SJCRH30 (cell line): ENCODE measurements around the gene ARSD. TPM values are rescaled to one million over a fixed set of nuclear protein-coding genes. Genes with fewer than 3 reads are reported as not detected.
"Not testable (repeated sequence)": the region's sequence is repeated elsewhere in the genome, so short reads cannot be mapped to it uniquely, and the experiment has no call there.

Experiments used
- DNase-seq, 2 experiments: peaks; one replicate each; pipeline ENCODE4 v3.0.0-alpha.2; 2015 to 2020
- H3K27ac ChIP-seq: fragments of 250-450 bp; sonication (Bioruptor Pico); 2 replicates; pipeline ENCODE4 v1.5.1; 2020; ENCODE audit warnings: mild to moderate bottlenecking, moderate library complexity
- H3K27me3 ChIP-seq: fragments of 250-450 bp; sonication (Bioruptor Pico); 2 replicates; pipeline ENCODE4 v1.5.1; 2020; ENCODE audit warnings: mild to moderate bottlenecking, moderate library complexity
- H3K36me3 ChIP-seq: fragments of 250-450 bp; sonication (Bioruptor Pico); 2 replicates; pipeline ENCODE4 v1.5.1; 2020; ENCODE audit warnings: mild to moderate bottlenecking, moderate library complexity
- H3K4me1 ChIP-seq: fragments of 250-450 bp; sonication (Bioruptor Pico); 2 replicates; pipeline ENCODE4 v1.5.1; 2020; ENCODE audit warnings: mild to moderate bottlenecking, moderate library complexity
- H3K4me3 ChIP-seq: fragments of 250-450 bp; sonication (Bioruptor Pico); 2 replicates; pipeline ENCODE4 v1.5.1; 2020; ENCODE audit warnings: mild to moderate bottlenecking, moderate library complexity
- H3K9me3 ChIP-seq: fragments of 250-450 bp; sonication (Bioruptor Pico); replicated peaks from 2 replicates; pipeline ENCODE4 v1.5.1; 2020; ENCODE audit warnings: mild to moderate bottlenecking, moderate library complexity
- total RNA-seq: library from RNA; depleted of rRNA; stranded (reverse); fragments of >200 nt; shearing (Covaris generic); gene quantifications from 2 replicates; pipeline ENCODE4 v1.2.3, GENCODE V29; 2014; rRNA removed

ARSD gene
- 0.16 and 0.41 TPM in 2 replicates for total RNA-seq

GRCh38 chrX:2928583-2929434, at the start of gene ARSD:
Gene ARSD (minus strand): TSS chrX:2929339. CDS start chrX:2929275, 64 bp downstream.
- DNase-seq = no peak
- H3K4me1 ChIP-seq = no peaks in the 10 kb centered on the region
- H3K27ac ChIP-seq = no peak within 1 kb of the TSS
- H3K36me3 ChIP-seq = no peaks in the 10 kb centered on the region
- no peaks in the 10 kb centered on the region for H3K27me3 ChIP-seq
- no peak within 1 kb of the TSS for H3K4me3 ChIP-seq
- no peaks in the 10 kb centered on the region for H3K9me3 ChIP-seq

- H3K9me3 ChIP-seq, H3K4me3 ChIP-seq, DNase-seq, H3K4me1 ChIP-seq, H3K27ac ChIP-seq, H3K36me3 ChIP-seq, H3K27me3 ChIP-seq: not testable (repeated sequence)
Observed at GRCh38 chrX:2978639-2979038, 49.5 kb upstream of the ARSD start.

GRCh38 chrX:2974961-2975360, 45.8 kb upstream of the ARSD start:
- Histone ChIP-seq H3K4me1 (no peaks in the 10 kb centered on the region), H3K27ac (no peak overlapping the region), H3K27me3 (no peaks in the 10 kb centered on the region), H3K4me3 (no peak overlapping the region), H3K9me3 (no peaks in the 10 kb centered on the region), H3K36me3 (no peaks in the 10 kb centered on the region)
- no peak for DNase-seq

- Histone ChIP-seq H3K4me1 (no peaks in the 10 kb centered on the region), H3K36me3 (no peaks in the 10 kb centered on the region), H3K4me3 (no peak overlapping the region), H3K27me3 (no peaks in the 10 kb centered on the region), H3K9me3 (no peaks in the 10 kb centered on the region), H3K27ac (no peak overlapping the region)
- no peak for DNase-seq
Observed at GRCh38 chrX:2972391-2972790, 43.3 kb upstream of the ARSD start.

GRCh38 chrX:2969021-2969420, 39.9 kb upstream of the ARSD start:
- Histone ChIP-seq H3K9me3 (no peaks in the 10 kb centered on the region), H3K4me3 (no peak overlapping the region), H3K4me1 (no peaks in the 10 kb centered on the region), H3K27me3 (no peaks in the 10 kb centered on the region), H3K27ac (no peak overlapping the region), H3K36me3 (no peaks in the 10 kb centered on the region)
- no peak for DNase-seq

GRCh38 chrX:2967998-2968909, 39.1 kb upstream of the ARSD start:
- Histone ChIP-seq H3K9me3 (no peaks in the 10 kb centered on the region), H3K27ac (no peak overlapping the region), H3K4me1 (no peaks in the 10 kb centered on the region), H3K4me3 (peak overlapping the region; percentile 35), H3K36me3 (no peaks in the 10 kb centered on the region), H3K27me3 (no peaks in the 10 kb centered on the region)
- DNase-seq = peak; percentile 12 to 34

- Histone ChIP-seq H3K4me3 (peak overlapping the region; percentile 35; the same call in 1 of the 2 replicates), H3K27me3 (no peaks in the 10 kb centered on the region), H3K4me1 (no peaks in the 10 kb centered on the region), H3K9me3 (no peaks in the 10 kb centered on the region), H3K27ac (no peak overlapping the region), H3K36me3 (no peaks in the 10 kb centered on the region)
- DNase-seq = no peak
Observed at GRCh38 chrX:2967584-2967983, 38.4 kb upstream of the ARSD start.

GRCh38 chrX:2967012-2967411, 37.9 kb upstream of the ARSD start:
- Histone ChIP-seq H3K36me3 (no peaks in the 10 kb centered on the region), H3K4me3 (no peak overlapping the region), H3K4me1 (no peaks in the 10 kb centered on the region), H3K9me3 (no peaks in the 10 kb centered on the region), H3K27ac (no peak overlapping the region), H3K27me3 (no peaks in the 10 kb centered on the region)
- no peak for DNase-seq

- Histone ChIP-seq H3K4me3 (no peak overlapping the region), H3K9me3 (no peaks in the 10 kb centered on the region), H3K27me3 (no peaks in the 10 kb centered on the region), H3K36me3 (no peaks in the 10 kb centered on the region), H3K27ac (no peak overlapping the region), H3K4me1 (no peaks in the 10 kb centered on the region)
- no peak for DNase-seq
Observed at GRCh38 chrX:2965965-2966364, 36.8 kb upstream of the ARSD start.

- H3K4me1 ChIP-seq, H3K27me3 ChIP-seq, H3K9me3 ChIP-seq, H3K36me3 ChIP-seq: not testable (repeated sequence)
- Histone ChIP-seq H3K27ac (peak overlapping the region; percentile 82), H3K4me3 (peak overlapping the region; percentile 44)
- peak; percentile 17 to 45 for DNase-seq
Observed at GRCh38 chrX:2963992-2964794, 35.1 kb upstream of the ARSD start.

- not testable (repeated sequence) for H3K36me3 ChIP-seq, H3K27me3 ChIP-seq, DNase-seq, H3K9me3 ChIP-seq, H3K4me1 ChIP-seq
- Histone ChIP-seq H3K27ac (peak overlapping the region; percentile 82; the same call in 1 of the 2 replicates), H3K4me3 (peak overlapping the region; percentile 44; the same call in 1 of the 2 replicates)
Observed at GRCh38 chrX:2963449-2963848, 34.3 kb upstream of the ARSD start.

- no peak overlapping the region for H3K4me3 ChIP-seq
- DNase-seq = no peak
- H3K4me1 ChIP-seq = no peaks in the 10 kb centered on the region
- no peaks in the 10 kb centered on the region for H3K9me3 ChIP-seq
- H3K27me3 ChIP-seq = no peaks in the 10 kb centered on the region
- no peak overlapping the region for H3K27ac ChIP-seq
- no peaks in the 10 kb centered on the region for H3K36me3 ChIP-seq
Observed at GRCh38 chrX:2962381-2962780, 33.2 kb upstream of the ARSD start.

- H3K27ac ChIP-seq = no peak overlapping the region
Observed at GRCh38 chrX:2960861-2961515, 31.8 kb upstream of the ARSD start.

GRCh38 chrX:2958199-2958598, 29.1 kb upstream of the ARSD start:
- no peaks in the 10 kb centered on the region for H3K4me1 ChIP-seq
- H3K9me3 ChIP-seq = no peaks in the 10 kb centered on the region
- H3K4me3 ChIP-seq = no peak overlapping the region
- no peak for DNase-seq
- no peaks in the 10 kb centered on the region for H3K27me3 ChIP-seq
- H3K27ac ChIP-seq = no peak overlapping the region
- no peaks in the 10 kb centered on the region for H3K36me3 ChIP-seq

More at GRCh38 chrX:2960861-2961515, 31.8 kb upstream of the ARSD start:
- H3K27me3 ChIP-seq = no peaks in the 10 kb centered on the region
- DNase-seq = no peak
- no peaks in the 10 kb centered on the region for H3K4me1 ChIP-seq
- H3K36me3 ChIP-seq = no peaks in the 10 kb centered on the region
- H3K4me3 ChIP-seq = no peak overlapping the region
- H3K9me3 ChIP-seq = no peaks in the 10 kb centered on the region
